Osteoblast (primary cell): ENCODE measurements around the gene ZNF808. TPM values are rescaled to one million over a fixed set of nuclear protein-coding genes. Genes with fewer than 3 reads are reported as not detected.
"Not testable (repeated sequence)": the region's sequence is repeated elsewhere in the genome, so short reads cannot be mapped to it uniquely, and the experiment has no call there.

Experiments used
- DNase-seq: peaks from one replicate; pipeline ENCODE4 v3.0.0; 2011; ENCODE audit warnings: low spot score, mixed read lengths; ENCODE audit not compliant: insufficient read length; ENCODE audit errors: missing footprints
- H2AFZ ChIP-seq: 2 replicates; pipeline ENCODE4 v1.6.0; 2011; ENCODE audit warnings: mild to moderate bottlenecking, low read length
- H3K27ac ChIP-seq: 2 replicates; pipeline ENCODE4 v1.5.1; 2011; ENCODE audit warnings: mild to moderate bottlenecking, low read depth, low read length, moderate library complexity
- H3K27me3 ChIP-seq: 2 replicates; pipeline ENCODE4 v1.6.0; 2012; ENCODE audit warnings: mild to moderate bottlenecking, control low read depth, inconsistent platforms, low read length, moderate library complexity; ENCODE audit not compliant: insufficient read depth
- H3K36me3 ChIP-seq: 2 replicates; pipeline ENCODE4 v1.5.1; 2011; ENCODE audit warnings: mild to moderate bottlenecking, low read length, control low read depth, moderate library complexity; ENCODE audit not compliant: insufficient read depth
- H3K4me1 ChIP-seq: 2 replicates; pipeline ENCODE4 v1.5.1; 2011; ENCODE audit warnings: mild to moderate bottlenecking, low read length, control low read depth, moderate library complexity; ENCODE audit not compliant: insufficient read depth
- H3K4me2 ChIP-seq: 2 replicates; pipeline ENCODE4 v1.6.0; 2011; ENCODE audit warnings: mild to moderate bottlenecking, low read length; ENCODE audit not compliant: insufficient read depth
- H3K4me3 ChIP-seq: fragments of 200-600 bp; sonication (generic); 3 replicates; pipeline ENCODE4 v1.5.1; 2012; ENCODE audit warnings: mild to moderate bottlenecking, low read length, inconsistent platforms; ENCODE audit not compliant: insufficient read depth
- H3K79me2 ChIP-seq: 2 replicates; pipeline ENCODE4 v1.6.0; 2012; ENCODE audit warnings: mild to moderate bottlenecking, low read length, control low read depth, inconsistent platforms; ENCODE audit not compliant: insufficient read depth
- H3K9me3 ChIP-seq: 2 replicates; pipeline ENCODE4 v1.5.1; 2011; ENCODE audit warnings: low read depth, low read length, control low read depth
- H4K20me1 ChIP-seq: 2 replicates; pipeline ENCODE4 v1.6.0; 2012; ENCODE audit warnings: mild to moderate bottlenecking, low read length, control low read depth; ENCODE audit not compliant: insufficient read depth
- total RNA-seq: library from RNA; depleted of rRNA; stranded (reverse); fragments of >200 nt; gene quantifications from 2 replicates; pipeline ENCODE4 v1.2.3, GENCODE V29; 2012
- TF ChIP-seq, protein P1 (sequence below): IDR thresholded peaks from 2 replicates; pipeline ENCODE4 v1.5.1; 2011; ENCODE audit warnings: mild to moderate bottlenecking, low read depth, low read length, moderate library complexity; ENCODE audit errors: extremely low read depth

ZNF808 gene
- total RNA-seq, result 17.0 and 19.7 TPM in 2 replicates

DNA sequence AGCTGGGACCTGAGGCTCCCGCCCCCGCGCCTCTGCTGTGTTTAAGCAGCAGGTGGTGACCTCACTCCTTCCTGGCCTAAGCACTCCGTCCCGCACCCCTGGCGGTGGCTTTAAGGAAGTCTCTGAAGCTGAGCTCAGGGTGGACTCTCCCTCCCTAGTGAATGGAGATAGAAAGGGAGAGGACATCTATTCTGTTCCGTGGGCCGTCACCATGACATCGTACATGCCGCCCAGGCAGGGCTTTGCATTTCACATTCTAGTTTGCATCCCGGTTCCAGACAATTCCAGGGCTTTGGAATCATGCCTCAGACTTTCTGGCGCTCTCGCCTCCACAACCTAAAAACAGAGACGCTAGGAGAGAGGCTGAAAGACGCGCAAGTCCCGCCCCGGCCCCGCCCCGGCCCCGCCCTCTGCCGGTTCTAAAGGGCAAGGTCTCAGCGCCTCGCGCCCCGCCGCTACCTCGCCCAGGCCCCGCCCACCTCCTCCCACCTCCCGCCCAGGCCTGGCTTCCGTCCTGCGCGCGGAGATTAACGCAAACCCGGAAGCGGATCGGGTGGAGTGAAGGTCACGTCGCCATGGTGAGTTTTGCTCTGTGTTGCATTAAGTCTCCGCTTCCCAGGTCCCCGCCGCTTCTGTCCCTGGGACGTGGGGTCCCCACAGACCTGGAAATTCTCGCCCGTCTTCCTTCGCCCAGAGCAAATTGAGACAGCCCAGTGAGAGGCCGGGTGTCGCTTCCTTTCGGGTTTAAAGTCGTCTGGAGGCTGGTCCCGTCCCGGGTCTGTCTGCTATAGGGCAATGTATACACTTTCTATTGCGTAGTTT, at the start of gene ZNF808:
Gene ZNF808 (plus strand): TSS at position 535 of the 822 bp plus-strand sequence. CDS start 15,617 bp downstream, outside the sequence.
- H3K9me3 ChIP-seq, result no peaks in the 10 kb centered on the region
- TF ChIP-seq, protein P1, sequence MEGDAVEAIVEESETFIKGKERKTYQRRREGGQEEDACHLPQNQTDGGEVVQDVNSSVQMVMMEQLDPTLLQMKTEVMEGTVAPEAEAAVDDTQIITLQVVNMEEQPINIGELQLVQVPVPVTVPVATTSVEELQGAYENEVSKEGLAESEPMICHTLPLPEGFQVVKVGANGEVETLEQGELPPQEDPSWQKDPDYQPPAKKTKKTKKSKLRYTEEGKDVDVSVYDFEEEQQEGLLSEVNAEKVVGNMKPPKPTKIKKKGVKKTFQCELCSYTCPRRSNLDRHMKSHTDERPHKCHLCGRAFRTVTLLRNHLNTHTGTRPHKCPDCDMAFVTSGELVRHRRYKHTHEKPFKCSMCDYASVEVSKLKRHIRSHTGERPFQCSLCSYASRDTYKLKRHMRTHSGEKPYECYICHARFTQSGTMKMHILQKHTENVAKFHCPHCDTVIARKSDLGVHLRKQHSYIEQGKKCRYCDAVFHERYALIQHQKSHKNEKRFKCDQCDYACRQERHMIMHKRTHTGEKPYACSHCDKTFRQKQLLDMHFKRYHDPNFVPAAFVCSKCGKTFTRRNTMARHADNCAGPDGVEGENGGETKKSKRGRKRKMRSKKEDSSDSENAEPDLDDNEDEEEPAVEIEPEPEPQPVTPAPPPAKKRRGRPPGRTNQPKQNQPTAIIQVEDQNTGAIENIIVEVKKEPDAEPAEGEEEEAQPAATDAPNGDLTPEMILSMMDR, result peak; percentile 65
- no peaks in the 10 kb centered on the region for H4K20me1 ChIP-seq
- peak within 1 kb of the TSS; percentile 98 for H2AFZ ChIP-seq
- peak within 1 kb of the TSS; percentile 84 for H3K27ac ChIP-seq
- H3K27me3 ChIP-seq, result no peaks in the 10 kb centered on the region
- H3K79me2 ChIP-seq, result peaks cover 24% of the 10 kb centered on the region
- peak; percentile 96 for DNase-seq
- peak within 1 kb of the TSS; percentile 86 for H3K4me2 ChIP-seq
- H3K4me3 ChIP-seq, result peak within 1 kb of the TSS; percentile 97
- no peaks in the 10 kb centered on the region for H3K4me1 ChIP-seq
- no peaks in the 10 kb centered on the region for H3K36me3 ChIP-seq

DNA sequence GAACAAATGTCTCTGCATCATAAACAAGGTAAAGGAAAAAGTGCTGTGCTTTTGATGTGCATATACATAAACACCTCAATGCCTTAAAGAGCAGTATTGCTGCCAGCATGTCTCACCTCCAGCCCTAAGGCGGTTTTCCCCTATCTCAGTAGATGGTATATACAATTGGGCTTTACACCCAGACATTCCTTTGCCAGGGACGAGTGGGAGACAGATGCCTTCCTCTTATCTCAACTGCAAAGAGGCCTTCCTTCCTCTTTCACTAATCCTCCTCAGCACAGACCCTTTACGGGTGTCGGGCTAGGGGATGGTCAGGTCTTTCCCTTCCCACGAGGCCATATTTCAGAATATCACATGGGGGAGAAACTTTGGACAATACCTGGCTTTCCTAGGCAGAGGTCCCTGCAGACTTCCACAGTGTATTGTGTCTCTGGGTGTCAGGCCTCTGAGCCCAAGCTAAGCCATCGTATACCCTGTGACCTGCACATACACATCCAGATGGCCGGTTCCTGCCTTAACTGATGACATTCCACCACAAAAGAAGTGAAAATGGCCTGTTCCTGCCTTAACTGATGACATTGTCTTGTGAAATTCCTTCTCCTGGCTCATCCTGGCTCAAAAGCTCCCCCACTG, 43.2 kb upstream of the ZNF808 start:
- not testable (repeated sequence) for H3K79me2 ChIP-seq, H3K27me3 ChIP-seq, H3K36me3 ChIP-seq, H3K4me1 ChIP-seq, H4K20me1 ChIP-seq, H3K27ac ChIP-seq, H3K4me3 ChIP-seq, H2AFZ ChIP-seq, H3K9me3 ChIP-seq, H3K4me2 ChIP-seq, DNase-seq

DNA sequence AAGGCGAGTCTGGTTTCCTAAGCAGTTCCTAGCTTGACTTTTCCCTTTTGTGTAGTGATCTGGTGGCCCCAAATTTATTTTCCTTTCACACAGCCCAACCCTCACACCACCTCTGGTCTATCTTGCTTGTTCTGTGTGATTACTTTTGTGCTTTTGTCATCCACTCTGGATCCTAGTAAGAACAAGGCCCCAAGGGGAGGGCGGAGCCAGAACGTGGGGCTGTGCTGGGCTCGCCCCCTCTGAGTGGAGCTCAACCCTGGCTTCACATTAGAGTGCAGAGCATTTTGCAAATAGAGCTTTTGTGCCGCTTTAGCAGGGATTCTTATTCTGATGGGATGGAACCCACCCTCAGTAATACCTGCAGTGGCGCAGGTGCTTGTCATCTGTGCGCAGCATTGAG, 42.4 kb upstream of the ZNF808 start:
- H3K9me3 ChIP-seq, H4K20me1 ChIP-seq, H3K4me1 ChIP-seq, DNase-seq, H3K27ac ChIP-seq, H3K36me3 ChIP-seq, H2AFZ ChIP-seq, H3K79me2 ChIP-seq, H3K4me3 ChIP-seq, H3K4me2 ChIP-seq, H3K27me3 ChIP-seq: not testable (repeated sequence)

DNA sequence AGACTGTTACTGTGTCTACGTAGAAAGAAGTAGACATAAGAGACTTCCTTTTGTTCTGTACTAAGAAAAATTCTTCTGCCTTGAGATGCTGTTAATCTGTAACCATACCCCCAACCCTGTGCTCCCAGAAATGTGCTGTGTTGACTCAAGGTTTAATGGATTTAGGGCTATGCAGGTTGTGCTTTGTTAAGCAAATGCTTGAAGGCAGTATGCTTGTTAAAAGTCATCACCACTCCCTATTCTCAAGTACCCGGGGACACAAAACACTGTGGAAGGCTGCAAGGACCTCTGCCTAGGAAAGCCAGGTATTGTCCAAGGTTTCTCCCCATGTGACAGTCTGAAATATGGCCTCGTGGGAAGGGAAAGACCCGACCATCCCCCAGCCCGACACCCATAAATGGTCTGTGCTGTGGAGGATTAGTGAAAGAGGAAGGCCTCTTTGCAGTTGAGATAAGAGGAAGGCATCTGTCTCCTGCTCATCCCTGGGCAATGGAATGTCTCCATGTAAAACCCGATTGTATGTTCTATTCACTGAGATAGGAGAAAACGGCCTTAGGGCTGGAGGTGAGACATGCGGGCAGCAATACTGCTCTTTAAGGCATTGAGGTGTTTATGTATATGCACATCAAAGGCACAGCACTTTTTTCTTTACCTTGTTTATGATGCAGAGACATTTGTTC, 41.8 kb upstream of the ZNF808 start:
- H3K79me2 ChIP-seq, H3K4me3 ChIP-seq, H2AFZ ChIP-seq, H4K20me1 ChIP-seq, H3K9me3 ChIP-seq, H3K4me1 ChIP-seq, H3K27ac ChIP-seq, H3K4me2 ChIP-seq, H3K36me3 ChIP-seq, H3K27me3 ChIP-seq, DNase-seq: not testable (repeated sequence)

DNA sequence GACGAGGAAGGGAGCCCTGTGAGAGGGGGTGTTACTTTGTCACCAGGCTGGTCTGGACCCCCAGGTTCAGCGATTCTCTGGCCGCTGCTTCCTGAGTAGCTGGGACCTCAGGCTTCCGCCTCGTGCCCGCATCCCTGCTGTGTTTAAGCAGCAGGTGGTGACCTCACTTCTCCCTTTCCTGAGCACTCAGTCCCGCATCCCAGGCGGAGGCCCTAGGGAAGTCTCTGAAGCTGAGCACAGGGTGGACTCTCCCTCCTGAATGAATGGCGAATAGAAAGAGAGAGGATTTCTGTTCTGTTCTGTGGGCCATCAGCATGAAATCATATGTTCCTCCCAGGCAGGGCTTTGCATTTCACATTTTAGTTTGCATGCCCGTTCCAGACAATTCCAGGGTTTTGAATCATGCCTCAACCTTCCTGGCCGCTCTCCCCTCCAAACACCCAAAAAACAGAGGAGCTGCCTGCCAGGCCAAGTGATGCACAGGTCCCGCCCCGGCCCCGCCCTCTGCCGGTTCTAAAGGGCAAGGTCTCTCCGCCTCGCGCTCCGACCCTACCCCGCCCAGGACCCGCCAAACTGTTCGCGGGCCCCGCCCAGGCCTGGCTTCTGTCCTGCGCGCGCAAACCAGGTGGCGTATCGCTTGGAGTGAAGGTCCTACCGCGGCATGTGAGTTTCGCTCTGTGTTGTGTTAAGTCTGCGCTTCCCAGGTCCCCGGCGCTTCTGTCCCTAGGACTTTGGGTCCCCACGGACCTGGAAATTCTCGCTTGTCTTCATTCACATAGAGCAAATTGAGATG, 35.1 kb upstream of the ZNF808 start:
- H3K79me2 ChIP-seq, result no peaks in the 10 kb centered on the region
- peak overlapping the region; percentile 43 for H3K4me3 ChIP-seq
- H3K27me3 ChIP-seq, result no peaks in the 10 kb centered on the region
- TF ChIP-seq, protein P1, result no peak
- no peaks in the 10 kb centered on the region for H3K9me3 ChIP-seq
- H3K27ac ChIP-seq, result no peak overlapping the region
- peak overlapping the region; percentile 56 for H3K4me2 ChIP-seq
- DNase-seq, result no peak
- no peaks in the 10 kb centered on the region for H3K4me1 ChIP-seq
- H2AFZ ChIP-seq, result no peak overlapping the region
- H4K20me1 ChIP-seq, result no peaks in the 10 kb centered on the region
- no peaks in the 10 kb centered on the region for H3K36me3 ChIP-seq
